ENCODE data around the gene ADGRF3. TPM values are rescaled to one million over a fixed set of nuclear protein-coding genes. Genes with fewer than 3 reads are reported as not detected.
A peak's percentile ranks its signal among the peaks of the same experiment; 100 is the strongest.
"Not testable (repeated sequence)": the region's sequence is repeated elsewhere in the genome, so short reads cannot be mapped to it uniquely, and the experiment has no call there.

The ADGRF3 gene
- total RNA-seq, 2 experiments from 2014 or later = 2.7 to 3.0 TPM

DNA sequence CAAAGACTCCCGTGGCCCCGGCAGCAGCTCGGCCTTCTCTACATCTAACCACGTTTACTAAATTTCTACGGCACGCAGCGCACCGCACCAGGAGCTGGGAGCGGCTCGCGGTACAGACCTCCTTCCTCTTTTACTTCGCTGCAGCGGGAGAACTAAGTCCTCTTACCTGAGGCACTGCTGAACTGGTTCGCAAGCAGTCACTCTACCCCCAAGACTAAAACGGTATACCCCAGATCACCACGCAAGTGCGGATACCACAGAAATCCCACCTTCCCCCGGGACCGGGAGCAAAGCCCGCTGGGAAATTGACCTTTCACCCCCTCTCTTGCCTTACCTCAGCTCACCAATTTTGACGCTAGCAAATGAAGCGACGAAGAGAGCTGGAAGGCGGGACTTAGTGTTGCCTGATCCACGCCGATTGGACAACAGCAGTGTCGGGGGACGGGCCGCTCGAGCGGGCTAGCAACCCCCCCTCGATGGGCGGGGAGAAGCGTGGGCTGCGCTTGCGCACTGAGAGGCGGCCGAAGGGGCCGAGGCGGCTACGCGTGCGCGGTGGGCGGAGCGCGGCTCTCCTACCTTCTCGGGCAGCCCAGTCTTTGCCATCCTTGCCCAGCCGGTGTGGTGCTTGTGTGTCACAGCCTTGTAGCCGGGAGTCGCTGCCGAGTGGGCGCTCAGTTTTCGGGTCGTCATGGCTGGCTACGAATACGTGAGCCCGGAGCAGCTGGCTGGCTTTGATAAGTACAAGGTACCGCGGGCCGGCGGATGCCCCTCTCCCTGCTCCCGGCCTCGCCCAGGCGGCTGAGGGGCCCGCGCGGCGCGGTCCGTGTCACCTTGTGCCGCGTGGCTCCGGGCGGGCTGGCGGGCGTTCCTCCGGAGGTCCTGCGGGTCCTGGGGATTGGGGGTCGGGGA lies 790 bp downstream of the ADGRF3 start, which contains the start of gene SELENOI:
SELENOI (plus strand) TSS at position 599 of the 909 bp plus-strand sequence; CDS start at position 689, 90 bp downstream.
- DNase-seq = peak; percentile 99
- H3K27me3 Mint-ChIP-seq (ENCODE audit: low read depth) = no peaks in the 10 kb centered on the region
- H3K4me3 Mint-ChIP-seq = peak within 1 kb of the TSS; percentile 90
- H3K36me3 Mint-ChIP-seq (ENCODE audit: low read depth) = peaks cover 19% of the 10 kb centered on the region
- intact Hi-C loops (cut with micrococcal nuclease) = loop anchor here (1.0 to 10.0 kb wide), 7 partner anchors 47 to 709 kb away; partner anchors contain the start of genes AGBL5, ASXL2, MAPRE3 and RAB10
- H3K4me1 Mint-ChIP-seq (ENCODE audit: low read depth) = peaks cover 27% of the 10 kb centered on the region
- peak within 1 kb of the TSS; percentile 94 for H3K27ac Mint-ChIP-seq
- CTCF ChIA-PET = interaction anchor here (0.9 to 1.9 kb wide), 2 partner anchors 11 to 12 kb away, joined by 3 to 4 read pairs; no protein-coding TSS in a partner anchor
- H3K9me3 Mint-ChIP-seq = no peaks in the 10 kb centered on the region

DNA sequence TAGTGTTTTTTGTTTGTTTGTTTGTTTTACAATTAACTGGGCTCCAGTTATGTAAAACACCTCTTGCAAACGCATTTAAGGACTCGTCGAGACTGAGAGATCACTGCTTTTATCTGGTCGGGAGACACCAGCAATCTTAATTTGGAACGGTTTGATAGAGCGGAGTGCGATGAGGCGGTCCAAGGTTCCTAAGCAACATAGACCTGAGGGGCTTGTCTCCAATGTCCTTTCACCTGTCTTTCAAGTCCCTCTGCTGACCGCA lies 1.4 kb downstream of the ADGRF3 start:
- Mint-ChIP-seq H3K4me1 (ENCODE audit: low read depth) (peaks cover 29% of the 10 kb centered on the region), H3K9me3 (no peaks in the 10 kb centered on the region), H3K4me3 (peak overlapping the region; percentile 90), H3K27me3 (ENCODE audit: low read depth) (no peaks in the 10 kb centered on the region), H3K27ac (peak overlapping the region; percentile 94), H3K36me3 (ENCODE audit: low read depth) (peaks cover 18% of the 10 kb centered on the region)
- DNase-seq = no peak
- intact Hi-C loops (cut with micrococcal nuclease) = loop anchor here (1.0 to 10.0 kb wide), 3 partner anchors 52 to 710 kb away; partner anchors contain the start of gene AGBL5
- CTCF ChIA-PET = interaction anchor here (0.9 to 1.9 kb wide), 3 partner anchors 11 to 101 kb away, joined by 3 to 4 read pairs (median 4); partner anchors contain the start of genes HADHA and HADHB

DNA sequence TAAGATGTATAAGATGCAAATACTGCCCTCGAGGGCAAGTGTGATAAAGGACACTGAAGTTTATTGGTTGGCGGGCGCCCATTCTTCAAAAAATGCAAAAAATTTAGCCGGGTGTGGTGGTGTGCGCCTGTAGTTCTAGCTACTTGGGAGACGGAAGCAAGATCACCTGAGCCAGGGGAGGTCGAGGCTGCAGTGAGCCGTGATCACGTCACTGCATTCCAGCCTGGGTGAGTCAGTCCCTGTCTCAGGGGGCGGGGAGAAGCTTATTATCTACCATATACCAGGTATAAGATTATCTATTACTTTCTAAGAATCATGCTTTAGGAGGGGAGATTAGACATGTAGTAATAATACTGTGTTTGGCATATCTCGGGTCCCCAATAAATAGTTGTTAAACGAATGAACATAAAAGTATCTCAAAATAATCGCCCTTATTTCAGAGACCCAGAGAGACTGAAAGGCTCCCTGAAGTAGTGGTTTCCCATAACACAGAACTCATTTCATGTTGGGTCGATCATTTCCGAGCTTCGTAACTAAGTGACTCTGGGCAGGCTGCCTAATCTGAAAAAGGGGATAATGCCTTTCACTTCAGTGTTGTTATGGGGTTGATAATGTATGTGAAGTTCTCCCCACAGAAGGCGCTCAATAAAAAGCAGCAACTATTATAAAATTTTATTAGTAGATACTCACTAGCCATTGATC lies 1.9 kb downstream of the ADGRF3 start:
- peak; percentile 30 for DNase-seq
- Mint-ChIP-seq H3K27ac (peak overlapping the region; percentile 94), H3K27me3 (ENCODE audit: low read depth) (no peaks in the 10 kb centered on the region), H3K4me3 (peak overlapping the region; percentile 90), H3K9me3 (no peaks in the 10 kb centered on the region), H3K36me3 (ENCODE audit: low read depth) (peaks cover 18% of the 10 kb centered on the region), H3K4me1 (ENCODE audit: low read depth) (peaks cover 29% of the 10 kb centered on the region)
- CTCF ChIA-PET = interaction anchor here (1.1 to 1.9 kb wide), 2 partner anchors 11 to 101 kb away, joined by 4 read pairs; partner anchors contain the start of genes HADHA and HADHB
- intact Hi-C loops (cut with micrococcal nuclease) = loop anchor here (1.0 to 10.0 kb wide), 3 partner anchors 52 to 710 kb away; partner anchors contain the start of gene AGBL5

DNA sequence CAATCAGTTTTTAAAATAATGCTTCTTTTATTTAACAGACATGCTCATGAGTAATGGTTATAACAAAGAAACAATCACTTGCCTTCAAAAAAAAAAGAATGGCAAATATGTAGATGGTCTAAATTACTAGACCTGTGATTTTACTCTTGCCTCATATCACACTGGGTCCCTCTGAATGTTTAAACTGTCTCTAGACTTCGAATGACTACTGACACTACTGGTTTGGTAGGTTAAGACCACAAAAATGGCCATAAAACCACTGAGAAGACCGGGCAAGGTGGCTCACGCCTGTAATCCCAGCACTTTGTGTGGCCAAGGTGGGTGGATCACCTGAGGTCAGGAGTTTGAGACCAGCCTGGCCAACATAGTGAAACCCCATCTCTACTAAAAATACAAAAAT lies 5.8 kb downstream of the ADGRF3 start:
- DNase-seq = no peak
- Mint-ChIP-seq H3K27me3 (ENCODE audit: low read depth) (no peaks in the 10 kb centered on the region), H3K27ac (no peak overlapping the region), H3K4me1 (ENCODE audit: low read depth) (peaks cover 16% of the 10 kb centered on the region), H3K36me3 (ENCODE audit: low read depth) (no peaks in the 10 kb centered on the region), H3K4me3 (no peak overlapping the region), H3K9me3 (no peaks in the 10 kb centered on the region)
- CTCF ChIA-PET = no interaction called here
- intact Hi-C loops (cut with micrococcal nuclease) = loop anchor here (10.0 kb wide), 1 partner anchor 714 kb away; the partner anchor contains the start of gene AGBL5

DNA sequence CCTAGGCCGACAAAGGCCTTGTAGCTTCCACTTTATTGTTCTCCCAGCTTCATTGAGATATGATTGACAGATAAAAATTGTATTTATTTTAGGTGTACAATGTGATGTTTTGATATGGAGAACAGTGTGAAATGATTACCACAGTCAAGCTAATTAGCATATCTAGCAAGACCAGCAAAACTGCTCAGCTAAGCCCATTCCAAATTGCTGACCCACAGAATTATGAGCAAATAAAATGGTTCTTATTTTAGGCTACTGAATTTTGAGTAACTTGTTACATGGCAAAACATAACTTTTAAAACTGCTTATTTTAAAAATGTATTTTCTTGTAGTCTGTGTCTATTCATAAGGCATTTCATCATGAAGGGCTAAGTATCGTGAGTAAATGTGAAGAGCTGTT lies 9.3 kb downstream of the ADGRF3 start:
- Mint-ChIP-seq H3K9me3 (no peaks in the 10 kb centered on the region), H3K27me3 (ENCODE audit: low read depth) (no peaks in the 10 kb centered on the region), H3K27ac (no peak overlapping the region), H3K36me3 (ENCODE audit: low read depth) (no peaks in the 10 kb centered on the region), H3K4me3 (no peak overlapping the region), H3K4me1 (ENCODE audit: low read depth) (peaks cover 6% of the 10 kb centered on the region)
- intact Hi-C loops (cut with micrococcal nuclease) = no loop called here
- CTCF ChIA-PET = no interaction called here
- no peak for DNase-seq

DNA sequence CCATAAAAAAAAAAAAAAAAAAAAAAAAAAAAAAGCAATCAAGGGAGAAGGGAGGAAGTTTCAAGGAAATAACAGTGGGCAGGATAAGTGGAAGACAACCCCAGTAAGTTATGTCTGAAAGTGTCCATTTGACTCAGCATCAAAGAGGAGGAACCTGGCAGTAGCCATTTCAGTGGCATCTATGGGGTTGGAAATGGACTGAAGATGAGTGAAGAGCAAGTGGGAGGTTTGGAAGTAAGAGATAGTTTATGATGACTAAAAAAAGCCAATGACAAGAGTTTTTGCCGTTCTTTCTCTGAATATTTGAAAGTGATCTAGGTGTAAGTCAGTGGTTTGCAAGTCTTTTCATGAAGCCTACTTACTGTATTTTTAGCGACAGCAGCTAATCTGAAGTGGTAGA lies 9.9 kb downstream of the ADGRF3 start:
- Mint-ChIP-seq H3K4me3 (no peak overlapping the region), H3K27ac (no peak overlapping the region), H3K9me3 (no peaks in the 10 kb centered on the region), H3K4me1 (ENCODE audit: low read depth) (peaks cover 6% of the 10 kb centered on the region), H3K36me3 (ENCODE audit: low read depth) (no peaks in the 10 kb centered on the region), H3K27me3 (ENCODE audit: low read depth) (no peaks in the 10 kb centered on the region)
- no peak for DNase-seq
- intact Hi-C loops (cut with micrococcal nuclease) = no loop called here
- CTCF ChIA-PET = no interaction called here

DNA sequence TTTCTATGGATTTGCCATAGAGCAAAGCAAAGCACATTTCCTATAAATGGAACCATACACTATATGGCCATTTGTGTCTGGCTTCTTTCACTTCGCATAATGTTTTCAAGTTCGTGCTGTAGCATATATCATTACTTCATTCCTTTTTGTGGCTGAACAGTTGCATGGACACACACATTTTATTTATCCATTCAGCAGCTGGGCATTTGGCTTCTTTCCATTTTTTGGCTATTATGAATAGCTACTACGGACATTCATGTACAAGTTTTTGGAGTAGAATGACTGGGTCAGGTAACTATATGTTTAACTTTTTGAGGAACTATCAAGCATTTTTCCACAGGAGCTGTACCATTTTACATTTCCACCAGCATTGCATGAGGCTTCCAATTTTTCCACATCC lies 11.4 kb downstream of the ADGRF3 start:
- H3K36me3 Mint-ChIP-seq (ENCODE audit: low read depth) = no peaks in the 10 kb centered on the region
- CTCF ChIA-PET = interaction anchor here (0.7 kb wide), 1 partner anchor 346 kb away, joined by 4 read pairs; no protein-coding TSS in a partner anchor
- intact Hi-C loops (cut with micrococcal nuclease) = no loop called here

DNA sequence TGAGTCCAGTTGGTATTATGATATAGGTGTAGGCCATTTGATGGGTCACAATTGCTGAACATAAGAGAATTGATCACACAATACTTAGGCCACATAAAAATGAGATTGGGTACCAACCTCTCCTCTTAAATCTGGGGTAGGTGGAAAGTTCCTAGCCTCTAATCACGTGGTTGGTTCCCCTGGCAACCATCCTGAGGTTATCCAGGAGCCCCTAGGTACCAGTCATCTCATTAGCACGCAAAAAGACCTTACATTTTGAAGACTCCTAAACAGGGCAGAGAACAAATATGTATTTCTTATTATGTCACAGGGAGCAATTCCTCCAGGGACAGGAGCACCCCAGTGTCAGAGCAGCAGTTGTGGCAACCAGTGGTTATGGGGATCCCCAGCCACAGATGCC lies 13.3 kb downstream of the ADGRF3 start:
- Mint-ChIP-seq H3K36me3 (ENCODE audit: low read depth) (no peaks in the 10 kb centered on the region), H3K27ac (no peak overlapping the region), H3K4me3 (no peak overlapping the region), H3K9me3 (no peaks in the 10 kb centered on the region), H3K27me3 (ENCODE audit: low read depth) (no peaks in the 10 kb centered on the region), H3K4me1 (ENCODE audit: low read depth) (peaks cover 11% of the 10 kb centered on the region)
- intact Hi-C loops (cut with micrococcal nuclease) = loop anchor here (2.0 kb wide), 1 partner anchor 480 kb away; no protein-coding TSS in a partner anchor
- CTCF ChIA-PET = interaction anchor here (1.1 kb wide), 1 partner anchor 12 kb away, joined by 4 read pairs; the partner anchor contains the start of genes ADGRF3 and SELENOI
- no peak for DNase-seq

More for the DNA sequence above, 11.4 kb downstream of the ADGRF3 start:
- Mint-ChIP-seq H3K4me1 (ENCODE audit: low read depth) (peaks cover 5% of the 10 kb centered on the region), H3K27ac (no peak overlapping the region), H3K9me3 (no peaks in the 10 kb centered on the region), H3K27me3 (ENCODE audit: low read depth) (no peaks in the 10 kb centered on the region), H3K4me3 (no peak overlapping the region)
- DNase-seq = no peak

DNA sequence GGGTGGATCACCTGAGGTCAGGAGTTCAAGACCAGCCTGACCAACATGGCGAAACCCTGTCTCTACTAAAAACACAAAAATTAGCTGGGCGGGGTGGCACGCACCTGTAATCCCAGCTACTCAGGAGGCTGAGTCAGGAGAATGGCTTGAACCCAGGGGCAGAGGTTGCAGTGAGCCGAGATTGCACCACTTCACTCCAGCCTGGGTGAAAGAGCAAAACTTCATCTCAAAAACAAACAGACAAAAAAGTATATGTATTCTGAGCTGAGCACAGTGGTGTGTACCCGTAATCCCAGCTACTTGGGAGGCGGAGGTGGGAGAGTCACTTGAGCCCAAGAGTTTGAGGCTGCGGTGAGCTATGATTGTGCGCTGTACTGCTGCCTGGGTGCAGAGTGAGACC lies 15.3 kb downstream of the ADGRF3 start:
- H3K27me3 Mint-ChIP-seq (ENCODE audit: low read depth); DNase-seq; H3K9me3 Mint-ChIP-seq; H3K36me3 Mint-ChIP-seq (ENCODE audit: low read depth); H3K4me1 Mint-ChIP-seq (ENCODE audit: low read depth); H3K27ac Mint-ChIP-seq; intact Hi-C loops (cut with micrococcal nuclease); H3K4me3 Mint-ChIP-seq: not testable (repeated sequence)
- CTCF ChIA-PET = interaction anchor here (0.6 to 2.0 kb wide), 8 partner anchors 10 to 380 kb away, joined by 3 to 10 read pairs (median 4); no protein-coding TSS in a partner anchor

DNA sequence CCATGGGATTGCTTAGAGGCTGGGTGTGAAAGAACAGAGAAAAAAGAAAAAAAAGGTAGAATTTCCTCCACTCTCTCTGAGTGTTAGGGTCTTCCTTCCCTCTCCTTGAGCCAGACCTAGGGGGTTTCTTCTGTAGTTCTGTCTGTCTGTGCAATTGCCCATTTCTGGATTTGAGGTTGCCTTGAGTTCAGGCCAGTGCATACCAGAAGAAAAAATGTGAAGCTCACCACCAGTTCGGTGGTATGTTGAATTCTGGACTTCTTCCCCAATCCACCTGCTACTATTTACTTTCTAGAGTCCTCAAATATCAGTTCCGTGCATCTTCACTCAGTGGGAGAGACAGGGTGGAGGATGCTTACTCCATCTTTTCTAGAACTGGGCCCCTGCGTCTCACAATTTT lies 16.0 kb downstream of the ADGRF3 start:
- DNase-seq = no peak
- CTCF ChIA-PET = interaction anchor here (0.6 to 2.0 kb wide), 12 partner anchors 10 to 379 kb away, joined by 3 to 10 read pairs (median 4); no protein-coding TSS in a partner anchor
- Mint-ChIP-seq H3K27me3 (ENCODE audit: low read depth) (no peaks in the 10 kb centered on the region), H3K27ac (no peak overlapping the region), H3K4me3 (no peak overlapping the region), H3K4me1 (ENCODE audit: low read depth) (peaks cover 7% of the 10 kb centered on the region), H3K36me3 (ENCODE audit: low read depth) (no peaks in the 10 kb centered on the region), H3K9me3 (no peaks in the 10 kb centered on the region)
- intact Hi-C loops (cut with micrococcal nuclease) = loop anchor here (1.0 kb wide), 5 partner anchors 86 to 379 kb away; partner anchors contain the start of genes HADHA and HADHB

DNA sequence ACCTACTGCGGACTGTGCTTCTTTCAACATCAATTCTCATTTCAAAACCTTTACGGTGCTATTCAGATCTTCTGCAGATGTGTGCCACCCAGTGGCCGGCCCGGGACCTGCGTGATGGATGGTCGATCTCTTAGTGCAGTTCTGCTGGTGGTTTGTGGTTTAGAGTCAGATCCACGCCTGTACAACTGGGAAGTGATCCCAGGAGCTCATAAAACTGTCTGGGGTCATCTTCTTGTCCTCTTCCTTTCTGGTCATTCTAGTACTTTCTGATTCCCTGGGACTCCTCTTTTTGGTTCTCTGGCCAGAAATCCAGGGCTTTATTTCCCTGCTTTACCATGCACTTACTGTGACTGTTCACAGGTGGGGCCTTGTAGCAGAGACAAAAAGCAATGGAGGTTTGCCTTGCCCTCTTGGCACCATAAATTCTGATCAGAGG lies 16.5 kb downstream of the ADGRF3 start:
- no peak overlapping the region for H3K4me3 Mint-ChIP-seq

DNA sequence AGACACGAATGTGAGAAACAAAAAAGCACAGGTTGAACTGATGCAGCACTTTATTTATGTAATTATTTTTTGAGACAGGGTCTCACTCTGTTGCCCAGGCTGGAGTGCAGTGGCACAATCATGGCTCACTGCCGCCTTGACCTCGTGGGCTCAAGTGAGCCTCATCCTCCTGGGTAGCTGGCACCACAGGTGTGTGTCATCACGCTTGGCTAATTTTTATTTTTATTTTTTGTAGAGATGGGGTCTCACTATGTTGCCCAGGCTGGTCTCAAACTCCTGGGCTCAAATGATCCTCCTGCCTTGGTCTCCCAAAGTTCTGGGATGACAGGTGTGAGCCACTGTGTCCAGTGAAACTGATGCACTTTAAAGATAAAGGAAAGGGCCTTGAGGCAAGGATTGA lies 17.5 kb downstream of the ADGRF3 start:
- CTCF ChIA-PET = interaction anchor here (1.1 to 1.6 kb wide), 3 partner anchors 13 to 242 kb away, joined by 3 to 6 read pairs (median 5); no protein-coding TSS in a partner anchor
- intact Hi-C loops (cut with micrococcal nuclease); H3K4me1 Mint-ChIP-seq (ENCODE audit: low read depth); H3K4me3 Mint-ChIP-seq; H3K27ac Mint-ChIP-seq; H3K9me3 Mint-ChIP-seq; H3K36me3 Mint-ChIP-seq (ENCODE audit: low read depth); H3K27me3 Mint-ChIP-seq (ENCODE audit: low read depth); DNase-seq: not testable (repeated sequence)

More for the DNA sequence above, 16.5 kb downstream of the ADGRF3 start:
- Mint-ChIP-seq H3K27ac (no peak overlapping the region), H3K36me3 (ENCODE audit: low read depth) (no peaks in the 10 kb centered on the region), H3K27me3 (ENCODE audit: low read depth) (no peaks in the 10 kb centered on the region), H3K4me1 (ENCODE audit: low read depth) (peaks cover 7% of the 10 kb centered on the region), H3K9me3 (no peaks in the 10 kb centered on the region)
- DNase-seq = peak; percentile 95
- CTCF ChIA-PET = interaction anchor here (0.6 to 2.0 kb wide), 12 partner anchors 9 to 529 kb away, joined by 3 to 10 read pairs (median 4); no protein-coding TSS in a partner anchor
- intact Hi-C loops (cut with micrococcal nuclease) = loop anchor here (1.0 kb wide), 5 partner anchors 86 to 379 kb away; partner anchors contain the start of genes HADHA and HADHB

Data from activated naive CD4-positive, alpha-beta T cell treated with anti-CD3 and anti-CD28 coated beads for 36 hours (primary cell).